Astrocyte of the hippocampus (primary cell): ENCODE measurements around the gene DYNC1H1.
"Not testable (repeated sequence)": the region's sequence is repeated elsewhere in the genome, so short reads cannot be mapped to it uniquely, and the experiment has no call there.

Experiments used
- DNase-seq: peaks from one replicate; pipeline ENCODE4 v3.0.0; 2011; ENCODE audit warnings: low read depth, low spot score

DYNC1H1 gene

DNA sequence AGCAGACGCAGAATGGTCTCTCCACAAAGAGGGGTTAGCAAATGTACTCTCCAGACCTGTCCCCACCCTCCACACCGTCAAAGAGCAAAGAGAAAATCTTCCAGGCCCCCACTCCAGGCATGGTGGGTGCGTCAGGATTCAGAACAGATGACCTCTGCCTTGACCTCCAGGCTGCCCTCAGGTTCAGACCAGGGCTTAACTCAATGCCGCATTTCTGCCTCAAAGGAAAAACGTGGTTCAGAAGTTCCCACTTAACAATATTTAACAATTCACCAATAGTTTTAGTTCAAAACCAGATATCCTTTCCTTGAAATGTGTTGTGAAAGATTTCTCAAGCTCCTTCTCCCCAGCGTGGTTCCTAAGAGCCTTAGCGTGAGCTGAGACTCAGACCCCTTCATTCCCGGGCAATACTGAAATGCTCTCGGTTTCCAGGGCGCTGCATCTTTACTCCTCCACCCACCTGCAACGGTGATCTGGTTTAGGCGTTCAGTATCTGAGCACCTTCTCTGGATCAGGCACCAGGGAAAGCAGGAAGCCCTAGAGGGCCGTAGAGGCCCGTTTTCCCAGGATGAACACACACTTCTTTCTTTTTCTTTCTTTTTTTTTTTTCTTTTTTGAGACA is 99.5 kb downstream of the DYNC1H1 start:
- DNase-seq: no peak

DNA sequence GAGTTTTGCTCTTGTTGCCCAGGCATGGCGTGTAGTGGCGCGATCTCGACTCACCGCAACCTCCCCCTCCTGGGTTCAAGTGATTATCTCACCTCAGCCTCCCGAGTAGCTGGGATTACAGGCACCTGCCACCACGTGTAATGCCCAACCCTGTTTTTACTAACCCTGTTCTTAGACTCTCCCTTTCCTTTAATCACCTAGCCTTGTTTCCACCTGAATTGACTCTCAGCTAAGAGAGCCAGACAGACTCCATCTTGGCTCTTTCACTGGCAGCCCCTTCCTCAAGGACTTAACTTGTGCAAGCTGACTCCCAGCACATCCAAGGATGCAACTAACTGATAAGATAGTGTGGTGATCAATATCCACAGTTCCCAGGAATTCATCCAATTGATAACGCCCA is 100.2 kb downstream of the DYNC1H1 start:
- not testable (repeated sequence) for DNase-seq

- peak; percentile 35 for DNase-seq
Measured at GRCh38 chr14:102066041-102066451, 101.7 kb downstream of the DYNC1H1 start.

DNA sequence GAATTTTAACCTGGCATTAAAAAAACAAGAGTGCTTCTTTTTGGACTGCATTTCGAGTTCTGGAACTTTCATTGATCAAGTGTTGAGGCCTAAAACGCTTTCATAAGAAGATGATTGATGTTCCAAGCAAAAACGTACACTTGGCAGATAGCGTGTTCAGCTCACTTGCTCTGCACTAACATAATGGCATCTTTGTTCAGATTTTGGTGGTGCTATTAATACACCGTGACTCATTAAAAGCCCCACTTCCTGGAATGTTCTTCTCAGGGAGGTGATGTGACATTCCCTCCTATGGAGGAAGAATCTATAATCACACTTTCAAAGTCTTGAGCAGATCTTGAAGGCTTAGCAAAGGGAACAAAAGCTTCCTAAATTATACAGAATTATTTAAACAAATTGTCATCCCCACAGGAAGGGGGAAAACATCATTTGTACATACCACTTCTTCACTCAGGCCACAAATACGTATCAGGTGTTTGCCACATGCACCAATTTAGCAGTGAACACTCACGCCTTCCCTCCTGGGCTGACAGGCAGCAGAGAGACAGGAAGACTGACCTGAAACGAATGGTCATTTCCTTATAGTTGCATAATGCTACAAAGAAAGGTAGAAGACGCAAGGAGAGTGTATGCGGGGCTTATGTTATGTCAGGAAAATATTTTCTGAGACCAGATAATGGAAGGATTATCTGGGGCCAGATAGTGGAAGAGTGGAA is 107.1 kb downstream of the DYNC1H1 start:
- peak; percentile 83 for DNase-seq

DNA sequence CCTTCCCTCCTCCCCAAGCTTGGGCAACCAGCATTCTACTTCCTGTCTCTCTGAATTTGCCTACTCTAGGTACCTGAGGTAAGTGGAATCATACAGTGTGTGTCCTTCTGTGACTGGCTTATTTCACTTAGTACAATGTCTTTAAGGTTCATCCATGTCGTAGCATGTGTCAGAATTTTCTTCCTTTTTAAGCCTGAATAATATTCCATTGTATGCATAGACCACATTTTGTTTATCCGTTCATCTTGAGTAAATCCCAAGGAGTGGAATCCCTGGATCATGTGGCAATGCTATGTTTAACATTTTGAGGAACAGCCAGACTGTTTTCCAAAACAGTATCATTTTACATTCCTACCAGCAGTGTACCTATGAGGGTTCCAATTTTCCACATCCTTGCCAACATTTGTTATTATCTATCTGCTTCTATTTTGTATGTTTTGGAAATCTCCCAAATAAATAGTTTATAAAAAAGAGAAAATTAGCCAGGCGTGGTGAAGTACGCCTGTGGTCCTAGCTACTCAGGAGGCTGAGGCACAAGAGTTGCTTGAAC is 110.1 kb downstream of the DYNC1H1 start:
- DNase-seq: no peak

DNA sequence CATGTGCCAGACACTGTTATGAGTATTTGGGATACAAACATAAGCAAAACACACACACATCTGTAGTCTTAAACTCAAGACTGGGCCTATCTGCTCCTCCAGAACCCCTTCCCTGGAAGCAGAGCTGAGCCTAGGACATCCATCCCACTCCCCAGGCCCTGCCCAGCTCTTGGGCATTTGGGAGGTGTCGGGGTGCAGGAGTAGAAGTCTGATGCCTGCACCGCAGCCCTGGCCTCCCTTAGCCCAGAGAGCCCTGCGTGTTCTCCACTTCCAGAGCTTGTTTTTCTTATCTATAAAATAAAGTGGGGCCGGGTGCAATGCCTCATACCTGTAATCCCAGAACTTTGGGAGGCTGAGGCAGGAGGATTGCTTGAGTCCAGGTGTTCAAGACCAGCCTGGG is 110.8 kb downstream of the DYNC1H1 start:
- no peak for DNase-seq

- DNase-seq: no peak
Measured at GRCh38 chr14:102077382-102077709, 113.0 kb downstream of the DYNC1H1 start.

GRCh38 chr14:102078361-102078791 is 114.0 kb downstream of the DYNC1H1 start:
- not testable (repeated sequence) for DNase-seq

DNA sequence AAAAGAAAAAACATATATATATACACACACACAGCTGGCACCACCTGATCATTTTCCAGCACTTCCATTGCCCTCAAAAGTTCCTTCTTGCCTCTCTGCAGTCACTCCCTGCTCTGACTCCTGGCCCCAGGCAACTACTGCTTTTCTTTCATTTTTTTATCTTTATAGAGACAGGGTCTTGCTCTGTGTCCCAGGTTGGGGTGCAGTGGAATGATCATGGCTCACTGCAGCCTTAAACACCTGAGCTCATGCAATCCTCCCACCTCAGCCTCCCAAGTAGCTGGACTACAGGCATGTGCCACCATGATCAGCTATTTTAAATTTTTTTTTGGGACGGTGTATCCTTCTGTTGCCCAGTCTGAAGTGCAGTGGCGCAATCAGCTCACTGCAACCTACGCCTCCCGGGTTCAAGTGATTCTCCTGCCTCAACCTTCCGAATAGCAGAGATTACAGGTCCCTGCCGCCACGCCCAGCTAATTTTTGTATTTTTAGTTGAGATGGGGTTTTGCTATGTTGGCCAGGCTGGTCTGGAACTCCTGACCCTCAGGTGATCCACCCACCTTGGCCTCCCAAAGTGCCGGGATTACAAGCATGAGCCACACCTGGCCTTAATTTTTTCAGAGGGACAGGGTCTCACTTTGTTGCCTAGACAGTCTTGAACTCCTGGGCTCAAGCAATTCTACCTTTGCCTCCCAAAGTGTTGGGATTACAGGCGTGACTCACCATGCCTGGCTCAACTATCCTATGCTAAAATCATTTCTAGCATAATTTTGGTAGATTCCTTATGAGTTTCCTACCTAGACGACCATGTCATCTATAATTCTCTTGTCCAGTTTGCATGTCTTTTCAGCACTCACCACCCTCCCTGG is 114.7 kb downstream of the DYNC1H1 start:
- DNase-seq: no peak

DNA sequence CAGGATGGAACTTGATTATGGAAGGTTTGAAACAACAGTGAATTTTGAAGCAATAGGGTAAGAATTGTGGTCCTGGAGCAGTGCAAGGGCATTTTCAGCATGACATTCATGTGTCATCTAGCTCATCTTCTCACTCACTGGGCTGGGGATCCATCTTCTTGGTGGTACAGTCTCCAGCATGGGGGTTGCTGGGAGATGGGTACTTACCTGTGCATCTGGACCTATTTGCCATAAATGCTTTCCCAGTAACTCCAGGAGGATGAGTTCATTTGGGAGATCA is 115.3 kb downstream of the DYNC1H1 start:
- DNase-seq: no peak

GRCh38 chr14:102080183-102081080 is 116.1 kb downstream of the DYNC1H1 start:
- no peak for DNase-seq

- DNase-seq: no peak
Measured at GRCh38 chr14:102081231-102082080, 117.1 kb downstream of the DYNC1H1 start.

DNA sequence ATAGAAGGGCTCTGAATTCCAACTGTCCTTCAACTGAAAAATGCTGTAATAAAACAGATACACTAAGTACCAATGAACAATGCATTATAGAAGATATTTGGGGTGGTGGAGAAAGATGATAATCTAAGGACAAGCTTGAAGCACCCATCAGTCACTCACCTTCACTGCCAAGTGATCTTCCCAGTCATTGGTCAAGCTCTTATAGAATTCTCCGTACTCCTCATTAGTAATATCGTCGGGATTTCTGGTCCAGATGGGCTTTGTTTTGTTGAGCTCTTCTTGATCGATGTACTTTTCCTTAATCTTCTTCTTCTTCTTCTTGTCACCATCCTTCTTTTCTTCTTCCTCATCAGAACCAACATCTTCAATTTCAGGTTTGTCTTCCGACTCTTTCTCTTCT is 120.1 kb downstream of the DYNC1H1 start:
- not testable (repeated sequence) for DNase-seq

DNA sequence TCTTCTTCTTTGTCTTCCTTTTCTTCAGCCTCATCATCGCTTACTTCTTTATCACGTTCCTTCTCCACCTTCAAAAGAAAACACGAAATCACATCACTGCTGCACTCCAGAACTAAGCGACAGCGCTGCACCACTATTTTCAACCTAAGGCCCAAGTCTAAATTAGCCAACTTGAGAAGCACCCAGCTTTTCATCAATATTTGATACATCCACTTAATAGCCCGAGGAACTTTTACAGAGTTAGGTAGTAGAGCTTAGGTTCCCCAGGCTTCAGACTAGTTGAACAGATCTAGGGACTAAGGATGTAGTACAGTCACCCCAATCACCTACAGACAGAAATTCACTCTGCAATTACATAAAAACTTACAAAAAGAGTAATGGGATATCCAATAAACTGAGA is 120.6 kb downstream of the DYNC1H1 start:
- no peak for DNase-seq

DNA sequence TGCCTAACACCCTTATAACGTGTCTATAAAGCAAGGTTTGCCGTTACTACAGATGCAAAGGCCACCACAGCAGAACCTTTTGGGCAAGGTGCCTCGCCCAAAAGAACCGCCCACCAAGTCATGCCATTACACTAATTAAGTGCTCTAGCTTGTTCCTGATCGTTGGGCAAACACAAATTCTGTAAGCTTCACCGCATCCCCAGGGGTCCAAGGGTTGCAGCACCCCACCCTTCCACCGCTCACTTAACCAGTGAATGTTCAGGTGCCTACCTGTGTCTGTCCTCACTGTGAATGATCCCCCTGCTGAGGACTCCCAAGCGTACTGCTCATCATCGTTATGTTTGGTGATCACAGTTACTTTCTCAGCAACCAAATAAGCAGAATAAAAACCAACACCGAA is 121.1 kb downstream of the DYNC1H1 start:
- DNase-seq: no peak

- DNase-seq: peak; percentile 78
Measured at GRCh38 chr14:102085948-102086708, 121.8 kb downstream of the DYNC1H1 start.

DNA sequence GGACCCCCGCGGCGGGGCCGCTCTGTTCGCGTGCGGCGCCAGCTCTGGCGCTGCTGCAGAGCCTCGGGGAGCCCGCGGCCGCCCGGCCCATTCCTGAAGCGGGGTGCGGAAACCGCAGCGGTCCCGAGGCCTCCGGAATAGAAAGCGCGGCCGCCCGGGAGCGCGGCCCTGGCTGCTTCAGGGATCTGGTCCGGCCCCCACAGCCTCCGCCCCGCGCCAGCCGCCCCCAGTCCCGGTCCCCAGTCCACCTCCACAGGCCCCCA is 122.3 kb downstream of the DYNC1H1 start:
- no peak for DNase-seq

- DNase-seq: peak; percentile 99
Measured at GRCh38 chr14:102086972-102087761, 122.8 kb downstream of the DYNC1H1 start, which contains the start of gene HSP90AA1. TSS of gene HSP90AA1 (minus strand) at chr14:102087044. CDS start at chr14:102086378, 666 bp downstream.

GRCh38 chr14:102087762-102088011 is 123.3 kb downstream of the DYNC1H1 start:
- DNase-seq: no peak
